ENCODE measurements around the gene CDKN2B-AS1.

- TF ChIP-seq ZBTB20 (tag by site-specific recombination; IDR thresholded peaks at IDR 0.05) (no peak), ZNF223 (tag by site-specific recombination; IDR thresholded peaks at IDR 0.05) (no peak), ZNF660 (tag by site-specific recombination; IDR thresholded peaks at IDR 0.05) (no peak), HOXA7 (CRISPR knock-in tag; IDR thresholded peaks at IDR 0.05; ENCODE audit: borderline replicate concordance) (no peak), REPIN1 (tag by site-specific recombination; IDR thresholded peaks at IDR 0.05; ENCODE audit: low read depth) (no peak), ZNF155 (tag by site-specific recombination; IDR thresholded peaks at IDR 0.05) (no peak), ZNF561 (tag by site-specific recombination; IDR thresholded peaks at IDR 0.05; ENCODE audit: borderline replicate concordance) (no peak)
- TF ChIP-seq, protein P1, sequence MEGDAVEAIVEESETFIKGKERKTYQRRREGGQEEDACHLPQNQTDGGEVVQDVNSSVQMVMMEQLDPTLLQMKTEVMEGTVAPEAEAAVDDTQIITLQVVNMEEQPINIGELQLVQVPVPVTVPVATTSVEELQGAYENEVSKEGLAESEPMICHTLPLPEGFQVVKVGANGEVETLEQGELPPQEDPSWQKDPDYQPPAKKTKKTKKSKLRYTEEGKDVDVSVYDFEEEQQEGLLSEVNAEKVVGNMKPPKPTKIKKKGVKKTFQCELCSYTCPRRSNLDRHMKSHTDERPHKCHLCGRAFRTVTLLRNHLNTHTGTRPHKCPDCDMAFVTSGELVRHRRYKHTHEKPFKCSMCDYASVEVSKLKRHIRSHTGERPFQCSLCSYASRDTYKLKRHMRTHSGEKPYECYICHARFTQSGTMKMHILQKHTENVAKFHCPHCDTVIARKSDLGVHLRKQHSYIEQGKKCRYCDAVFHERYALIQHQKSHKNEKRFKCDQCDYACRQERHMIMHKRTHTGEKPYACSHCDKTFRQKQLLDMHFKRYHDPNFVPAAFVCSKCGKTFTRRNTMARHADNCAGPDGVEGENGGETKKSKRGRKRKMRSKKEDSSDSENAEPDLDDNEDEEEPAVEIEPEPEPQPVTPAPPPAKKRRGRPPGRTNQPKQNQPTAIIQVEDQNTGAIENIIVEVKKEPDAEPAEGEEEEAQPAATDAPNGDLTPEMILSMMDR (tag by site-specific recombination; IDR thresholded peaks at IDR 0.05) = no peak
- TF ChIP-seq, protein P2, sequence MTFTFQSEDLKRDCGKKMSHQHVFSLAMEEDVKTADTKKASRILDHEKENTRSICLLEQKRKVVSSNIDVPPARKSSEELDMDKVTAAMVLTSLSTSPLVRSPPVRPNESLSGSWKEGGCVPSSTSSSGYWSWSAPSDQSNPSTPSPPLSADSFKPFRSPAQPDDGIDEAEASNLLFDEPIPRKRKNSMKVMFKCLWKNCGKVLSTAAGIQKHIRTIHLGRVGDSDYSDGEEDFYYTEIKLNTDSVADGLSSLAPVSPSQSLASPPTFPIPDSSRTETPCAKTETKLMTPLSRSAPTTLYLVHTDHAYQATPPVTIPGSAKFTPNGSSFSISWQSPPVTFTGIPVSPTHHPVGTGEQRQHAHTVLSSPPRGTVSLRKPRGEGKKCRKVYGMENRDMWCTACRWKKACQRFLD (tag by site-specific recombination; IDR thresholded peaks at IDR 0.05) = no peak
Observed at GRCh38 chr9:22065431-22066200, 71.0 kb downstream of the CDKN2B-AS1 start.
